ENCODE results near the gene LMNA.

DNA sequence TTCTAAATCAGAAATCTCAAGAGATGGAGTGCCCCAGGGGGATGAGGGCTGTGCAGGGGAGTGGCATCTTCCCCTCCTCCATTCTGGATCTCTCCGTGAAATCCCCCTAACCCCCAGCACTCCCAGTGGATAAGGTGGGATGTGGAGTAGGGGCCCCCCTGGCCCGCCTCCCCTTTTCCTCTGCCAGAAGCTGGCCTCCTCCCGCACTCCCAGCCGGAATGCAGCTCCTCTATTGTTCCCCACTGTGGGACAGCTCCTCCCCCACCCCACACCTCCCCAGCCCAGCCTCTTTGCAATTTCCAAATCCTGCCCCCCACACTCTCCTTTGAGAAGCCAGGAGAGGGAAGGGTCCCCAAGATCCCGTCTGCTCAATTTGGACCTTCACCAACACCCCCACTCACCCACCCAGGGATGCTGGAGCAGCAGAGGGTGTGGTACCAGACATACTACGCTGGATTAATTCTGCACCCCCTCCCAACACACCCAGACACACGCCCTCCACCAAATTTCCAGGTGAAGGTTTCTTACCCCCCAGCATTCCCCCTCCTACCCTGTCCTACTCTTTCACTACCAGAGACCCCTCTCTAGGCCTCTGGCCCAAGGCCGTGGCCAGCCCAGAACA is 34.2 kb upstream of the LMNA start:
- TF ChIP-seq, protein P1, sequence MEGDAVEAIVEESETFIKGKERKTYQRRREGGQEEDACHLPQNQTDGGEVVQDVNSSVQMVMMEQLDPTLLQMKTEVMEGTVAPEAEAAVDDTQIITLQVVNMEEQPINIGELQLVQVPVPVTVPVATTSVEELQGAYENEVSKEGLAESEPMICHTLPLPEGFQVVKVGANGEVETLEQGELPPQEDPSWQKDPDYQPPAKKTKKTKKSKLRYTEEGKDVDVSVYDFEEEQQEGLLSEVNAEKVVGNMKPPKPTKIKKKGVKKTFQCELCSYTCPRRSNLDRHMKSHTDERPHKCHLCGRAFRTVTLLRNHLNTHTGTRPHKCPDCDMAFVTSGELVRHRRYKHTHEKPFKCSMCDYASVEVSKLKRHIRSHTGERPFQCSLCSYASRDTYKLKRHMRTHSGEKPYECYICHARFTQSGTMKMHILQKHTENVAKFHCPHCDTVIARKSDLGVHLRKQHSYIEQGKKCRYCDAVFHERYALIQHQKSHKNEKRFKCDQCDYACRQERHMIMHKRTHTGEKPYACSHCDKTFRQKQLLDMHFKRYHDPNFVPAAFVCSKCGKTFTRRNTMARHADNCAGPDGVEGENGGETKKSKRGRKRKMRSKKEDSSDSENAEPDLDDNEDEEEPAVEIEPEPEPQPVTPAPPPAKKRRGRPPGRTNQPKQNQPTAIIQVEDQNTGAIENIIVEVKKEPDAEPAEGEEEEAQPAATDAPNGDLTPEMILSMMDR (conservative IDR thresholded peaks at IDR 0.05; ENCODE audit: low read length), result no peak
- TF ChIP-seq EZH2phosphoT487 (IDR thresholded peaks at IDR 0.05; ENCODE audit: borderline replicate concordance, low read depth, low read length), result no peak

Measured in OCI-LY7 (cell line).